ENCODE results near the gene CLEC2B.

DNA sequence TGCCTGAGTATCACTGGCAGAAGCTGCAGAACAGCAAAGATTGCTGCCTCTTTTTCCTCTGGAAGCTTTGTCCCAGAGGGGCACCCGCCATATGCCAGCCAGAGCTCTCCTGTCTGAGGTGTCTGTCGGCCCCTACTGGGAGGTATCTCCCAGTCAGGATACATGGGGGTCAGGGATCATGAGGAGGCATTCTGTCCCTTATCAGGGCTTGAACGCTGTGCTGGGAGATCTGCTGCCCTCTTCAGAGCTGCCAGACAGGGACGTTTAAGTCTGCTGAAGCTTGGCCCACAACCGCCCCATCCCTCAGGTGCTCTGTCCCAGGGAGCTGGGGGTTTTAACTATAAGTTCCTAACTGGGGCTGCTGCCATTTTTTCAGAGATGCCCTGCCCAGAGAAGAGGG is 20.3 kb downstream of the CLEC2B start:
- TF ChIP-seq EZH2 (IDR thresholded peaks at IDR 0.05; ENCODE audit: borderline replicate concordance, low read depth, low read length, severe bottlenecking), result no peak
- TF ChIP-seq, protein P1, sequence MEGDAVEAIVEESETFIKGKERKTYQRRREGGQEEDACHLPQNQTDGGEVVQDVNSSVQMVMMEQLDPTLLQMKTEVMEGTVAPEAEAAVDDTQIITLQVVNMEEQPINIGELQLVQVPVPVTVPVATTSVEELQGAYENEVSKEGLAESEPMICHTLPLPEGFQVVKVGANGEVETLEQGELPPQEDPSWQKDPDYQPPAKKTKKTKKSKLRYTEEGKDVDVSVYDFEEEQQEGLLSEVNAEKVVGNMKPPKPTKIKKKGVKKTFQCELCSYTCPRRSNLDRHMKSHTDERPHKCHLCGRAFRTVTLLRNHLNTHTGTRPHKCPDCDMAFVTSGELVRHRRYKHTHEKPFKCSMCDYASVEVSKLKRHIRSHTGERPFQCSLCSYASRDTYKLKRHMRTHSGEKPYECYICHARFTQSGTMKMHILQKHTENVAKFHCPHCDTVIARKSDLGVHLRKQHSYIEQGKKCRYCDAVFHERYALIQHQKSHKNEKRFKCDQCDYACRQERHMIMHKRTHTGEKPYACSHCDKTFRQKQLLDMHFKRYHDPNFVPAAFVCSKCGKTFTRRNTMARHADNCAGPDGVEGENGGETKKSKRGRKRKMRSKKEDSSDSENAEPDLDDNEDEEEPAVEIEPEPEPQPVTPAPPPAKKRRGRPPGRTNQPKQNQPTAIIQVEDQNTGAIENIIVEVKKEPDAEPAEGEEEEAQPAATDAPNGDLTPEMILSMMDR (IDR thresholded peaks at IDR 0.05; ENCODE audit: borderline replicate concordance, extremely low read depth, low read length, poor library complexity, severe bottlenecking), result no peak
